GM23248 (cell line): ENCODE measurements around the gene OR10J5.

Experiments used
- EZH2 ChIP-seq: fragments of 200-600 bp; sonication (generic); IDR thresholded peaks from 2 replicates; pipeline ENCODE4 v1.6.1; 2018; ENCODE audit warnings: antibody characterized with exemption, mild to moderate bottlenecking; ENCODE audit not compliant: insufficient read depth, poor library complexity, severe bottlenecking
- EZH2phosphoT487 ChIP-seq: fragments of 200-600 bp; sonication (generic); IDR thresholded peaks from 2 replicates; pipeline ENCODE4 v1.6.1; 2018; ENCODE audit warnings: antibody characterized with exemption, moderate library complexity, mild to moderate bottlenecking, low read depth; ENCODE audit not compliant: insufficient read depth

- no peak for TF ChIP-seq EZH2
- TF ChIP-seq EZH2phosphoT487 = no peak
Observed at GRCh38 chr1:159580340-159580739, 44.5 kb upstream of the OR10J5 start.
